SK-N-SH (cell line): ENCODE data around the gene TOLLIP. TPM values are rescaled to one million over a fixed set of nuclear protein-coding genes. Genes with fewer than 3 reads are reported as not detected.
A peak's percentile ranks its signal among the peaks of the same experiment; 100 is the strongest.

ENCODE experiments used
- CTCF ChIA-PET: fragments of 300-600, 350-600 bp; formaldehyde crosslinking; extraction: SDS; loops from one replicate; lab custom pipeline; 2021; lab: Yijun Ruan, JAX
- POLR2A ChIA-PET: fragments of 350-600 bp; sonication (Branson Sonifier 250); formaldehyde crosslinking; extraction: SDS; loops from one replicate; lab custom pipeline; 2020; ENCODE audit warnings: antibody characterized with exemption, inconsistent platforms; lab: Yijun Ruan, JAX
- DNase-seq: peaks from one replicate; pipeline ENCODE4 v3.0.0; 2012
- H2AFZ ChIP-seq: fragments of 200-600 bp; sonication (generic); 2 replicates; pipeline ENCODE4 v1.8.1; 2016; ENCODE audit warnings: antibody characterized with exemption, mild to moderate bottlenecking, low read depth
- H3F3A ChIP-seq: fragments of 200-600 bp; sonication (generic); replicated peaks from 2 replicates; pipeline ENCODE3; 2016; ENCODE audit warnings: antibody characterized with exemption, mild to moderate bottlenecking; ENCODE audit not compliant: insufficient read depth
- H3K27ac ChIP-seq, 2 experiments: fragments of 200-500 bp in 1 of 2; fragments of 200-600 bp in 1 of 2; sonication (Bioruptor generic) in 1 of 2; sonication (generic), shearing (Covaris generic) in 1 of 2; 2 replicates each; pipeline versions ENCODE4 v1.5.1 to v1.6.1; 2014 to 2016; ENCODE audit warnings: low read depth in 2 of 2, inconsistent platforms in 1 of 2, low read length in 1 of 2, mild to moderate bottlenecking in 1 of 2, mixed read lengths in 1 of 2
- H3K27me3 ChIP-seq: fragments of 200-600 bp; sonication (generic), shearing (Covaris generic); 2 replicates; pipeline ENCODE4 v1.6.1; 2016; ENCODE audit warnings: mixed run types; ENCODE audit not compliant: insufficient read depth
- H3K36me3 ChIP-seq, 2 experiments: fragments of 200-500 bp in 1 of 2; fragments of 200-600 bp in 1 of 2; sonication (Bioruptor generic) in 1 of 2; sonication (generic) in 1 of 2; replicated peaks in 1 of 2; 2 replicates each; pipeline versions ENCODE3 to v1.5.1; 2014 to 2016; ENCODE audit warnings: low read length in 1 of 2, mild to moderate bottlenecking in 1 of 2; ENCODE audit not compliant: insufficient read depth in 2 of 2, control insufficient read depth in 1 of 2
- H3K4me1 ChIP-seq, 2 experiments: fragments of 200-500 bp in 1 of 2; fragments of 200-600 bp in 1 of 2; sonication (Bioruptor generic) in 1 of 2; sonication (generic), shearing (Covaris generic) in 1 of 2; 2 replicates each; pipeline versions ENCODE4 v1.5.1 to v1.6.1; 2014 to 2016; ENCODE audit warnings: low read depth in 1 of 2, low read length in 1 of 2, mixed run types in 1 of 2; ENCODE audit not compliant: insufficient read depth in 2 of 2, control insufficient read depth in 1 of 2
- H3K4me2 ChIP-seq: fragments of 200-600 bp; sonication (generic), shearing (Covaris generic); 2 replicates; pipeline ENCODE4 v1.6.1; 2017; ENCODE audit warnings: mixed run types
- H3K4me3 ChIP-seq, 2 experiments: fragments of 200-500 bp in 1 of 2; fragments of 200-600 bp in 1 of 2; sonication (Bioruptor generic) in 1 of 2; sonication (generic), shearing (Covaris generic) in 1 of 2; 2 replicates each; pipeline versions ENCODE4 v1.5.1 to v1.8.1; 2014 to 2016; ENCODE audit warnings: low read depth in 2 of 2, inconsistent platforms in 1 of 2, low read length in 1 of 2, mild to moderate bottlenecking in 1 of 2, mixed read lengths in 1 of 2, moderate library complexity in 1 of 2
- H3K79me2 ChIP-seq: fragments of 200-600 bp; sonication (generic); 2 replicates; pipeline ENCODE4 v1.8.1; 2017; ENCODE audit warnings: mild to moderate bottlenecking; ENCODE audit not compliant: insufficient read depth
- H3K9ac ChIP-seq: fragments of 200-600 bp; sonication (generic); 2 replicates; pipeline ENCODE4 v1.6.1; 2017; ENCODE audit warnings: mixed run types
- H3K9me2 ChIP-seq: fragments of 200-600 bp; sonication (generic); 2 replicates; pipeline ENCODE4 v1.6.1; 2017; ENCODE audit warnings: mixed run types
- H3K9me3 ChIP-seq: fragments of 200-600 bp; sonication (generic); 2 replicates; pipeline ENCODE4 v1.6.1; 2017; ENCODE audit warnings: mixed run types, mild to moderate bottlenecking, moderate library complexity
- H4K20me1 ChIP-seq: fragments of 200-600 bp; sonication (generic); 2 replicates; pipeline ENCODE4 v1.6.1; 2017; ENCODE audit warnings: mild to moderate bottlenecking, mixed run types; ENCODE audit not compliant: insufficient read depth
- EP300 ChIP-seq, 2 experiments: IDR thresholded peaks; 2 replicates each; pipeline versions ENCODE4 v1.4.0 to v1.6.1; 2012; ENCODE audit warnings: borderline replicate concordance in 1 of 2, low read depth in 1 of 2, low read length in 1 of 2
- EZH2phosphoT487 ChIP-seq: fragments of 200-600 bp; sonication (generic); IDR thresholded peaks from 2 replicates; pipeline ENCODE4 v1.6.1; 2017; ENCODE audit warnings: low read depth, mixed run types, mild to moderate bottlenecking, antibody characterized with exemption, moderate library complexity, borderline replicate concordance
- MAX ChIP-seq: IDR thresholded peaks from 2 replicates; pipeline ENCODE4 v1.4.0; 2012; ENCODE audit warnings: low read depth
- MEF2A ChIP-seq: IDR thresholded peaks from 2 replicates; pipeline ENCODE4 v1.4.0; 2012; ENCODE audit warnings: low read depth, borderline replicate concordance
- USF2 ChIP-seq: fragments of 150-350 bp; IDR thresholded peaks from 2 replicates; pipeline ENCODE4 v1.6.1; 2017; ENCODE audit warnings: antibody characterized with exemption, low read length, low read depth, borderline replicate concordance
- WGBS: methylation state at CpG from one replicate; pipeline ENCODE4 v1.1.6; 2017; ENCODE audit warnings: low lambda C conversion rate; 5-methylcytosine and 5-hydroxymethylcytosine counted together
- polyA plus RNA-seq, 3 experiments: library from polyadenylated mRNA; depleted of rRNA; stranded (reverse); fragments of >200 nt; gene quantifications; 2 replicates each; pipeline ENCODE4 v1.2.3, GENCODE V29; 2012

The TOLLIP gene
- polyA plus RNA-seq, 1 of the 3 experiments (the other 2 are of a cell fraction), result 55.4 TPM

- TF ChIP-seq MAX, result no peak
- Histone ChIP-seq H3K4me1 (no peaks in the 10 kb centered on the region; a peak in 1 of 4 replicates), H3K4me3 (no peak overlapping the region), H4K20me1 (no peaks in the 10 kb centered on the region), H3K27me3 (no peaks in the 10 kb centered on the region), H3K79me2 (no peaks in the 10 kb centered on the region), H3K9ac (no peak overlapping the region), H3K9me3 (no peaks in the 10 kb centered on the region), H3K27ac (no peak overlapping the region), H3F3A (no peaks in the 10 kb centered on the region), H3K4me2 (no peak overlapping the region), H3K9me2 (no peaks in the 10 kb centered on the region), H2AFZ (no peak overlapping the region), H3K36me3 (no peaks in the 10 kb centered on the region)
- ChIA-PET POLR2A (no interaction called here), CTCF (no interaction called here)
- 69% methylated on average over 13 of the region's 22 CpGs for WGBS
- peak; percentile 27 for DNase-seq
Measured at GRCh38 chr11:1350086-1350725, 40.8 kb upstream of the TOLLIP start.

- Histone ChIP-seq H3K4me2 (no peak overlapping the region), H4K20me1 (no peaks in the 10 kb centered on the region), H3K9me2 (no peaks in the 10 kb centered on the region), H3K27ac (no peak overlapping the region), H3K27me3 (no peaks in the 10 kb centered on the region), H3K4me1 (no peaks in the 10 kb centered on the region; a peak in 1 of 4 replicates), H2AFZ (no peak overlapping the region), H3K4me3 (no peak overlapping the region), H3K9ac (no peak overlapping the region), H3K79me2 (no peaks in the 10 kb centered on the region), H3F3A (no peaks in the 10 kb centered on the region), H3K36me3 (no peaks in the 10 kb centered on the region), H3K9me3 (no peaks in the 10 kb centered on the region)
- ChIA-PET POLR2A (no interaction called here), CTCF (no interaction called here)
- TF ChIP-seq MEF2A, result no peak
- no peak for TF ChIP-seq EZH2phosphoT487
- no peak for TF ChIP-seq USF2
- 39% methylated on average over 16 of the region's 29 CpGs for WGBS
- DNase-seq, result peak; percentile 36
Measured at GRCh38 chr11:1349327-1350041, 40.1 kb upstream of the TOLLIP start.

- Histone ChIP-seq H3K79me2 (no peaks in the 10 kb centered on the region), H3K4me3 (no peak overlapping the region), H3K9ac (no peak overlapping the region), H3F3A (no peaks in the 10 kb centered on the region), H3K27ac (no peak overlapping the region), H4K20me1 (no peaks in the 10 kb centered on the region), H2AFZ (no peak overlapping the region), H3K4me1 (no peaks in the 10 kb centered on the region; a peak in 1 of 4 replicates), H3K27me3 (no peaks in the 10 kb centered on the region)
- peak; percentile 45 for DNase-seq
- WGBS, result 75% methylated on average over 19 of the region's 25 CpGs
- no peak for TF ChIP-seq EP300 (IDR thresholded peaks at IDR 0.05; ENCODE audit: borderline replicate concordance in 1 of 2, low read depth in 1 of 2, low read length in 1 of 2)
- TF ChIP-seq, all 33 proteins: peak for 0
- no peaks in the 10 kb centered on the region for H3K9me2 ChIP-seq
- POLR2A ChIA-PET, result no interaction called here
- H3K36me3 ChIP-seq, result no peaks in the 10 kb centered on the region
- CTCF ChIA-PET, result no interaction called here
- H3K9me3 ChIP-seq, result no peaks in the 10 kb centered on the region
- no peak overlapping the region for H3K4me2 ChIP-seq
Measured at GRCh38 chr11:1348796-1349326, 39.4 kb upstream of the TOLLIP start.
